Effector memory CD4-positive, alpha-beta T cell (primary cell): ENCODE measurements around the gene RAPSN.
A peak's percentile ranks its signal among the peaks of the same experiment; 100 is the strongest.

Source experiments
- DNase-seq, 3 donors: peaks; one replicate each; pipeline ENCODE4 v3.0.0-alpha.2; 2020
- H3K27ac ChIP-seq: 2 replicates; pipeline ENCODE4 v1.7.0; 2013; ENCODE audit warnings: mild to moderate bottlenecking, low read length, moderate library complexity; ENCODE audit not compliant: insufficient read depth, poor library complexity, severe bottlenecking
- H3K27me3 ChIP-seq: replicated peaks from 2 replicates; pipeline ENCODE4 v1.7.0; 2013; ENCODE audit warnings: mild to moderate bottlenecking, low read length; ENCODE audit not compliant: insufficient read depth, control insufficient read depth, poor library complexity, severe bottlenecking
- H3K36me3 ChIP-seq: 2 replicates; pipeline ENCODE4 v1.7.0; 2013; ENCODE audit warnings: mild to moderate bottlenecking, low read length, moderate library complexity; ENCODE audit not compliant: control insufficient read depth, insufficient read depth
- H3K4me1 ChIP-seq: 2 replicates; pipeline ENCODE4 v1.7.0; 2013; ENCODE audit warnings: low read length, mild to moderate bottlenecking; ENCODE audit not compliant: control insufficient read depth, insufficient read depth, poor library complexity, severe bottlenecking
- H3K4me3 ChIP-seq: 2 replicates; pipeline ENCODE4 v1.7.0; 2013; ENCODE audit warnings: low read length, low read depth, mild to moderate bottlenecking; ENCODE audit not compliant: insufficient read depth, poor library complexity, severe bottlenecking
- H3K9me3 ChIP-seq: 2 replicates; pipeline ENCODE4 v1.7.0; 2013; ENCODE audit warnings: mild to moderate bottlenecking, low read length, moderate library complexity; ENCODE audit not compliant: control insufficient read depth

The RAPSN gene

DNA sequence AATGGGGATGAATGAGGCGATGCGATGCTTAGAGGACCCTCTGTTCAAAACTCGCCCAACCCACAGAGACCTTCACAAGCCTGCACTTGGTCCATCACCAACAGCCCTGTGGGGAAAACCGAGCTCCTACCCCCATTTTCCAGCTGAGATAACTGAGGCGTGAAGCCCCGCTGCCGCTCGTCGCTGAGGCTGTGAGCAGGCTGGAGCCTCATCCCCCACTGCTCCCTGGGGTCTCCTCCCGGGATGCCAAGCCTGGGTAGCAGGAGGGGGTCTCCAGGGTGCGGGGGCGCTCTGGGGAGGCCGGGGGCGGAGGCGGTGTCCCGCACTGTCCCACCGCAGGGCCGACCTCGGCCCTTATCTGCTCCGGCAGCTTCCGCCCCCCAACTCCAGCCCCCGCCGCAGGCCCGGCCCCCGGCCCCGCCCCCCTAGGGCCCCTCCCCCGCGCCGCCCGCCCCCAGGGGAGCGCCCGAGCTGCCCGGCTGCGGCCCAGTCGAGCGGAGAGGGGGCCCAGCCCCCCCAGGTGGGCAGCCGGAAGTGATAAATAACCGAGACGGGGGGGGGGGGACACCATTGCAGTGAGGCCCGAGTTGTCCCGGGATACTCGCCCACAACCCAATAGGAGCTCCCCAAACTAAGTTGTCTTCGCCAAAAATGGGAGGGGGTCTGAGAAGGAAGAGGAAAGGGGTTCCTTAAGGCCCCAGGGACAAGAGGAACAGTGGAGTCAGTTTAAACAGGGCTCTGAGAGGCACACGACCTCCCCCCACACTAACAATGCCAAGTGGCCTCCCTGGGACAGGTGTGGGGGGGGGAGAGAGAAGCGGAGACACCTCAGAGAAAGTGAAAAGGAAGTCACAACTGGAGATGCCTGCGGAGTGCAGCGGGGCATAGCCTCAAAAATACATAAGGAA lies 48.8 kb downstream of the RAPSN start:
- Histone ChIP-seq H3K4me1 (peaks cover 27% of the 10 kb centered on the region), H3K27ac (peak overlapping the region; percentile 63), H3K36me3 (no peaks in the 10 kb centered on the region), H3K9me3 (no peaks in the 10 kb centered on the region), H3K4me3 (peak overlapping the region; percentile 60), H3K27me3 (no peaks in the 10 kb centered on the region)
- peak; percentile 15 to 33 (median 24) for DNase-seq

DNA sequence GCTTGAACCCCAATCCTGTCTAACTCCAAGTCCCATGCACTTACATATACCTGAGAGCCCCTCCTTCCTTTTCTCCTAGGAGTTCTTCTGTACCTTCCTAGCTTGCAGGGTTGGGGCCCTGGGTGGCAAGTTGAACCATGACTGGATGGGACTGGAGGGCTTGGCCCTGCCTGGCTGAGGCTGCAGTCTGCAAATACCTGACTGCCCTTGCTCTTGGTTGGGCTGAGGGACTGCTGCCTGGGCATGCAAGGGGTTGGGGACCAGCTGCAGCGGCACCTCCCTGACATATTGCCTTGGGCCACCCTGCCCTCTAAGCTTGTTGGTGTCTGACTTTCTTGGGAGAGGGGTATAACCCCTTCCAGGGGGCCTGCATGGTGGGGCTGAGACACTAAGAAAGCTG lies 50.4 kb downstream of the RAPSN start:
- DNase-seq, result no peak
- Histone ChIP-seq H3K27ac (peak overlapping the region; percentile 18), H3K9me3 (no peaks in the 10 kb centered on the region), H3K4me1 (peaks cover 43% of the 10 kb centered on the region), H3K4me3 (no peak overlapping the region), H3K27me3 (no peaks in the 10 kb centered on the region), H3K36me3 (no peaks in the 10 kb centered on the region)

GRCh38 chr11:47398011-47398410 lies 50.9 kb downstream of the RAPSN start:
- no peak for DNase-seq
- Histone ChIP-seq H3K9me3 (no peaks in the 10 kb centered on the region), H3K4me1 (peaks cover 46% of the 10 kb centered on the region), H3K27me3 (no peaks in the 10 kb centered on the region), H3K27ac (peak overlapping the region; percentile 18), H3K36me3 (no peaks in the 10 kb centered on the region), H3K4me3 (no peak overlapping the region)

DNA sequence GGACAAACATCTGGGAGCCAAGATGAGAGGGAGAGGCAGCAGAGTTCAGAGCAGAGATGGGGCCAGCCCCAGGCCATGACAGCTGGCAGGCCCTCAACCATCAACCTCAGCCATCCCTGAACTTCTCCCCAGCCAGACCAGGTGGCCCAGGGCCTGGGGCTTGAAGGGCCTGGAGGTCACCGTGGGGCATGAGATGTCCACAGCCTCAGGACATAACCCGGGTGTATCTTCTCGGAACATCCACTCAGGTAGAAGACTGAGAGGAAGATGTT lies 53.0 kb downstream of the RAPSN start:
- H3K27me3 ChIP-seq, result no peaks in the 10 kb centered on the region
- H3K27ac ChIP-seq, result no peak overlapping the region
- no peaks in the 10 kb centered on the region for H3K9me3 ChIP-seq
- no peak for DNase-seq
- H3K36me3 ChIP-seq, result no peaks in the 10 kb centered on the region
- no peak overlapping the region for H3K4me3 ChIP-seq
- peaks cover 48% of the 10 kb centered on the region for H3K4me1 ChIP-seq

DNA sequence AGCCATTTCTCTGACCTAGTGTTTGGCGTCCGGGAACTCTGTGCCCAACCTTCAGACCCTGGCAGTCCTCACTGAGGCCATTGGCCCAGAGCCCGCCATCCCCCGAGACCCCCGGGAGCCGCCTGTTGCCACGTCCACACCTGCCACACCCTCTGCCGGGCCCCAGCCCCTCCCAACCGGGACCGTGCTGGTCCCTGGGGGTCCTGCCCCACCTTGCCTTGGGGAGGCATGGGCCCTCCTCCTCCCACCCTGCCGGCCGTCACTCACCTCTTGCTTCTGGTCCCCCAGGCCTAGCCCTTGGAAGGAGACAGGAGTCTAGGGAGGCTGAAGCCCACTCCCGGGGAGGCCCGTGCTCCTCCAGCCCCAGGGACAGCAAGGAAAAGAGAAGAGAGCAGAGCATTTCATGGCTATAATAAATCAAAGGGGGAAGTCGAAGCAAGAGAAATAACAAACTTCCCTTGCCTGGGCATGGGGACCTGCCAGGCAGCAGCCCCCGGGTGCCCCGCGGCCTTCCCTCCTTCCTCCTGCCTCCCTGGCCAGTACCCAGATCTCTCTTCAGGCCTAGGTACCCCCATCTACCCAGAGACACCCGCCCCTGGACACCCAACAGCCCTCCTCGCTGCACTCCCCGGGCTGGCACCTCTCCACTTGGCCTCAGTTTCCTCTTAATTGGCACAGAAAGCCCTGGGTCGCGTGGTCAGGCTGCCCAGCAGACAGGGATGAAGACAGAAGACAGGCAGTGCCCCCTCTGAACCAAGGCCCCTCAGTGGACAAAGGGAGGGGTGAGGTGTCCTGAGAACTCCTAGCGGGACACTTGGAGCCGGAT lies 53.5 kb downstream of the RAPSN start:
- no peaks in the 10 kb centered on the region for H3K36me3 ChIP-seq
- DNase-seq, result no peak
- H3K4me1 ChIP-seq, result peaks cover 43% of the 10 kb centered on the region
- H3K4me3 ChIP-seq, result peak overlapping the region; percentile 18
- H3K27ac ChIP-seq, result peak overlapping the region; percentile 73
- H3K9me3 ChIP-seq, result no peaks in the 10 kb centered on the region
- no peaks in the 10 kb centered on the region for H3K27me3 ChIP-seq

DNA sequence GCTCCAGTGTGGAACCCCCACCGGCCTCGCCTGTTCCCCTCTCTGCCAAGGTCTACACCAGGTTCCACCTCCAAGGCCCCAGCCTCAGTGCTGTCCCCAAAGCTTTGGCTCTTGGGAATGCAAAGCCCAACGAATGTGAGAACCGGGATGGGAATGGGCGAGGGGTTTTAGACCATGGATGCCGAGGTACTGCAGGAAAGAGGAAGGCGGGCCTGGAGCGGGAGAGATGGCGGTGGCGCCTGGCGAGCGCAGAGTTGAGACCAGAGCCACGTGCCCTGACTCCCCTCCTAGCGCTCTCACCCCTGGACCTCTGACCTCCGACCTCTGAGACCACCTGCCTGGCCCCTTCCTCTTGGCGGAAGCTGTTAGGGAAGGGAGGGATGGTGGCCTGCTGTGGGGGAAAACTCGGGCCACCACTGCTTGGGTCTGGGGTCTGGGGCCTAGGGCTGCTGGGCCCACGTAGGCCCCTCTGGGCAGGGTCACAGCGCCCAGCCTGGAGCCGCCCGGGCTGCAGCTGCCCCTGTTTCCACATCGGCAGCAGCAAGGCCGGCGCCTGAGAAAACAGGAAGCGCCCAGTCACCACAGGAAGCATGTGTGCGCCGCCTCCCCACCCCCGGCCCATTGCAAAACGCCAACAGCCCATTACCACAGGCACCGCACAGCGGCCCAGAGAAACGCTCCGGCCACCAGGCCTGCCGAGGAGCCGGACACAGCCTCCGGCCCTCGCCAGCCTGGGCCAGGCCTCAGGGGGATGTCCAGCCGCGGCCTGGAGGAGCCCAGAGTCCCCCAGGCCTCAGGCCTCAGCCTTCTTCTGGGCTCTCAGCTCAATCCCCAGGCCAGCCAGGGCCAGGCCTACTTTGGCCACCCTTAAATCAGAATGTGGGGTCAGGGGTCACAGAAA lies 54.4 kb downstream of the RAPSN start:
- DNase-seq, result peak in 1 of 3 donors; percentile 31
- Histone ChIP-seq H3K27ac (peak overlapping the region; percentile 73), H3K36me3 (no peaks in the 10 kb centered on the region), H3K9me3 (no peaks in the 10 kb centered on the region), H3K4me3 (peak overlapping the region; percentile 18), H3K27me3 (no peaks in the 10 kb centered on the region), H3K4me1 (peaks cover 43% of the 10 kb centered on the region)

DNA sequence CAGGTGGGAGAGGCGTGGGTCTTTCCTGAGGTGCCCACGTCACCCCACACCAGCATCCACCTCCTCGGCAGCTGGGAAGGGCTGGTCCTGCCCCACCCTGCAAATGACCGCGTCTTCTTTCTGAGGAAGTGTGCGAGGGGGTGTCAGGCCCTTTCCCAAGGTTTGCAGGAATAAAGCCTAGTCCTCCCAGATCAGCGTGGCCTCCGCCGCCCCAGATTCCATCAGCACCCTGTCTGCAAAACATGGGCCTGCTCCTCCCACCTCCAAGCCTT lies 55.0 kb downstream of the RAPSN start:
- H3K4me3 ChIP-seq, result no peak overlapping the region
- H3K27me3 ChIP-seq, result no peaks in the 10 kb centered on the region
- no peaks in the 10 kb centered on the region for H3K36me3 ChIP-seq
- peak overlapping the region; percentile 73 for H3K27ac ChIP-seq
- H3K4me1 ChIP-seq, result peaks cover 44% of the 10 kb centered on the region
- H3K9me3 ChIP-seq, result no peaks in the 10 kb centered on the region
- DNase-seq, result no peak

DNA sequence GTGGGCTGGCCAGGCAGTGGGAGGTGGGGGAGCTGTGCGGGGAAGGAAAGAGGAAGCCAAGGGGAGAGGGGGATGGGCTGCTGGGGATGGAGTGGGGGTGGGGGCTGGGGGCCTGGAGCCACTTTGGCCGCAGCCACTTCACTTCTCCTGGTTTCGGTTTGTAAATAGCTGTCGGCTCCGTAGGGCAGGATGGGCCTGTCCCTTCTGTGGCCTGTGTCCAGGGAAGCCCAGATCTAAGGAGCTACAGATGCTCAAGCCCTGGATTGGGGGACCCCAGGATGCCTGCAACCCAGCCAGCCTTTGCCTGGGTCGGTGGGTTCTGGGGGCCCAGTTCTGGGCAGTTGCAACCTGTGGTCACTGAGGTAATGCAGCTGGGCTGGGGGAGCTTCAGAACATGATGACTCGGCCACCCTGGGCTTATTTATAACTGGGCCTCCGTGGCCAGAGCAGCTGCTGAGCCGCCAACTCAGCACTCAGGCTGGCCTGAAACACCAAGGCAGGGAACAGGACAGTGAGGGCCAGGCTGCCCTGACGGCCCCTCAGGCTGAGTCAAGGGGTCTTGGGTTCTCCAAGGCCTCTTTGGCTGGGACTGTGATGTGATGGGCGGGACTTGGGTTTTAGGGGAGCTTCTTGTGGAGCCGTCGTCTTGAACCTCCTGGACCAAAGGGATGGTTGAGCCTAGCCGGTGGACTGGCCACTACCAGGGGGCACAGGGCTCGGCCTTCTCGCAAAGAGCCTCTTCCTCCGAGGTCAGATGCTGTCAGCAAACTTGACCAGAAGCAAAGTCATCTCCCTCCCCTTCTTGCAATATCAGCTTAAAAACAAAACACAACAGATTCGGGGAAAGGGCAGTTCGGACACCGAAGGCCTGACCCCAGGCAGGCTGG lies 55.5 kb downstream of the RAPSN start:
- Histone ChIP-seq H3K27ac (no peak overlapping the region), H3K4me3 (no peak overlapping the region), H3K36me3 (no peaks in the 10 kb centered on the region), H3K4me1 (peaks cover 44% of the 10 kb centered on the region), H3K9me3 (no peaks in the 10 kb centered on the region), H3K27me3 (no peaks in the 10 kb centered on the region)
- no peak for DNase-seq

- Histone ChIP-seq H3K27me3 (no peaks in the 10 kb centered on the region), H3K4me3 (no peak overlapping the region), H3K27ac (no peak overlapping the region), H3K36me3 (no peaks in the 10 kb centered on the region), H3K4me1 (peaks cover 44% of the 10 kb centered on the region), H3K9me3 (no peaks in the 10 kb centered on the region)
- DNase-seq, result no peak
Observed at GRCh38 chr11:47392546-47393162, 56.3 kb downstream of the RAPSN start.
